Gastrocnemius medialis (tissue), 4 donors: ENCODE results near the gene CATSPERB. TPM values are rescaled to one million over a fixed set of nuclear protein-coding genes. Genes with fewer than 3 reads are reported as not detected.
"Not testable (repeated sequence)": the region's sequence is repeated elsewhere in the genome, so short reads cannot be mapped to it uniquely, and the experiment has no call there.

Experiments
- ATAC-seq, 2 donors: fragments of 150-250 bp; one replicate each; pipeline ENCODE4 v1.9.1; 2016
- DNase-seq, 2 donors: peaks; one replicate each; pipeline ENCODE4 v3.0.0-alpha.2; 2019
- H3K27ac ChIP-seq, 4 donors: fragments of 200-600 bp; sonication (generic); 1 replicate in 1 of 4; 2 replicates in 3 of 4; pipeline ENCODE4 v1.5.1; 2016 to 2018; ENCODE audit warnings: mild to moderate bottlenecking in 2 of 4, moderate library complexity in 1 of 4
- H3K27me3 ChIP-seq, 3 donors: fragments of 200-600 bp; sonication (generic) in 2 of 3; 1 replicate in 1 of 3; 2 replicates in 2 of 3; pipeline versions ENCODE4 v1.5.1 to v1.6.0; 2016 to 2019; ENCODE audit warnings: mild to moderate bottlenecking in 1 of 3, moderate library complexity in 1 of 3
- H3K36me3 ChIP-seq, 2 donors: fragments of 200-600 bp; sonication (generic) in 1 of 2; one replicate each; pipeline ENCODE4 v1.5.1; 2017 to 2018
- H3K4me1 ChIP-seq, 2 donors: fragments of 200-600 bp; sonication (generic) in 1 of 2; one replicate each; pipeline ENCODE4 v1.5.1; 2016 to 2017; ENCODE audit warnings: mild to moderate bottlenecking in 2 of 2
- H3K4me3 ChIP-seq, 4 donors: fragments of 200-600 bp; sonication (generic) in 3 of 4; 1 replicate in 1 of 4; 2 replicates in 3 of 4; pipeline ENCODE4 v1.5.1; 2016 to 2019; ENCODE audit warnings: mild to moderate bottlenecking in 2 of 4
- H3K9me3 ChIP-seq, 3 donors: fragments of 200-600 bp; sonication (generic) in 2 of 3; 1 replicate in 1 of 3; 2 replicates in 2 of 3; pipeline ENCODE4 v1.5.1; 2016 to 2019
- POLR2A ChIP-seq, 2 donors: fragments of 450-650 bp; IDR thresholded peaks; one replicate each; pipeline ENCODE4 v1.6.1; 2017; ENCODE audit warnings: antibody characterized with exemption in 2 of 2, mild to moderate bottlenecking in 2 of 2, moderate library complexity in 2 of 2
- in situ Hi-C, 4 donors: fragments of 200-750 bp; cut with MboI; loops; one replicate each; pipeline versions ENCODE4 v1.15.0 to v1.8.0; 2017; ENCODE audit warnings: low sequenced_read_pairs in 4 of 4
- intact Hi-C: fragments of 100-400 bp; cut with DNase I; formaldehyde crosslinking; loops from one replicate; pipeline ENCODE4 v1.15.1; 2023; ENCODE audit warnings: low total_unique reads
- total RNA-seq, 4 donors: library from RNA; depleted of rRNA; stranded (reverse); fragments of >200 nt; gene quantifications; one replicate each; pipeline versions ENCODE4 v1.1.0 to v1.2.3, GENCODE V29; 2016
- TF ChIP-seq, protein P1 (sequence below), 5 experiments: fragments of 450-650 bp in 3 of 5; fragments of 200-600 bp in 2 of 5; sonication (generic) in 2 of 5; IDR thresholded peaks in 4 of 5; conservative IDR thresholded peaks in 1 of 5; 1 replicate in 4 of 5; 2 replicates in 1 of 5; pipeline ENCODE4 v1.5.1; 2016 to 2019; ENCODE audit warnings: antibody characterized with exemption in 5 of 5, mild to moderate bottlenecking in 3 of 5, moderate library complexity in 3 of 5

CATSPERB gene
- total RNA-seq, 4 donors from 2014 or later = 0.20 to 0.24 TPM; not detected in 2

- no peaks in the 10 kb centered on the region for H3K27me3 ChIP-seq
- no peak for ATAC-seq
- in situ Hi-C loops = no loop called here
- DNase-seq = no peak
- H3K4me1 ChIP-seq = no peaks in the 10 kb centered on the region
- intact Hi-C loops = no loop called here
- H3K36me3 ChIP-seq = no peaks in the 10 kb centered on the region
- H3K9me3 ChIP-seq = no peaks in the 10 kb centered on the region
- no peak for TF ChIP-seq POLR2A (IDR thresholded peaks at IDR 0.05)
- TF ChIP-seq, protein P1, sequence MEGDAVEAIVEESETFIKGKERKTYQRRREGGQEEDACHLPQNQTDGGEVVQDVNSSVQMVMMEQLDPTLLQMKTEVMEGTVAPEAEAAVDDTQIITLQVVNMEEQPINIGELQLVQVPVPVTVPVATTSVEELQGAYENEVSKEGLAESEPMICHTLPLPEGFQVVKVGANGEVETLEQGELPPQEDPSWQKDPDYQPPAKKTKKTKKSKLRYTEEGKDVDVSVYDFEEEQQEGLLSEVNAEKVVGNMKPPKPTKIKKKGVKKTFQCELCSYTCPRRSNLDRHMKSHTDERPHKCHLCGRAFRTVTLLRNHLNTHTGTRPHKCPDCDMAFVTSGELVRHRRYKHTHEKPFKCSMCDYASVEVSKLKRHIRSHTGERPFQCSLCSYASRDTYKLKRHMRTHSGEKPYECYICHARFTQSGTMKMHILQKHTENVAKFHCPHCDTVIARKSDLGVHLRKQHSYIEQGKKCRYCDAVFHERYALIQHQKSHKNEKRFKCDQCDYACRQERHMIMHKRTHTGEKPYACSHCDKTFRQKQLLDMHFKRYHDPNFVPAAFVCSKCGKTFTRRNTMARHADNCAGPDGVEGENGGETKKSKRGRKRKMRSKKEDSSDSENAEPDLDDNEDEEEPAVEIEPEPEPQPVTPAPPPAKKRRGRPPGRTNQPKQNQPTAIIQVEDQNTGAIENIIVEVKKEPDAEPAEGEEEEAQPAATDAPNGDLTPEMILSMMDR (IDR thresholded peaks at IDR 0.05 in 4 of 5, conservative IDR thresholded peaks at IDR 0.05 in 1 of 5) = no peak
- H3K27ac ChIP-seq = no peak overlapping the region
- no peak overlapping the region for H3K4me3 ChIP-seq
These were observed 57.0 kb downstream of the CATSPERB start for GRCh38 chr14:91674911-91675310.

- H3K36me3 ChIP-seq = no peaks in the 10 kb centered on the region
- ATAC-seq (no peak), DNase-seq (no peak)
- intact Hi-C loops = no loop called here
- no peaks in the 10 kb centered on the region for H3K27me3 ChIP-seq
- in situ Hi-C loops = no loop called here
- TF ChIP-seq, protein P1 (IDR thresholded peaks at IDR 0.05 in 4 of 5, conservative IDR thresholded peaks at IDR 0.05 in 1 of 5) = no peak
- no peak for TF ChIP-seq POLR2A (IDR thresholded peaks at IDR 0.05)
- H3K4me1 ChIP-seq = no peaks in the 10 kb centered on the region
- no peaks in the 10 kb centered on the region for H3K9me3 ChIP-seq
- no peak overlapping the region for H3K4me3 ChIP-seq
- H3K27ac ChIP-seq = no peak overlapping the region
These were observed 62.0 kb downstream of the CATSPERB start for GRCh38 chr14:91669867-91670266.

DNA sequence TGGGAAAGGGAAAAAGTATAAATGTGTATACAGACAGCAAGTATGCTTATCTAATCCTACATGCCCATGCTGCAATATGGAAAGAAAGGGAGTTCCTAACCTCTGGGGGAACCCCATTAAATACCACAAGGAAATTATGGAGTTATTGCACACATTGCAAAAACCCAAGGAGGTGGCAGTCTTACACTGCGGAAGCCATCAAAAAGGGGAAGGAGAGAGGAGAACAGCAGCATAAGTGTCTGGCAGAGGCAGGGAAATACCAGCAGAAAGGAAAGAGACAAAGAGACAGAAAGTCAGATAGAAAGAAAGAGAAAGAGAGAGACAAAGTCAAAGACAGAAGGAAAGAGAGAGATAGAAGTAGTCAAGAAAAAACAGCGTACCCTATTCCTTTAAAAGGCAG is 64.8 kb downstream of the CATSPERB start:
- H3K4me1 ChIP-seq, H3K36me3 ChIP-seq, H3K4me3 ChIP-seq, ATAC-seq, DNase-seq, intact Hi-C loops, in situ Hi-C loops, H3K9me3 ChIP-seq, H3K27ac ChIP-seq, H3K27me3 ChIP-seq: not testable (repeated sequence)

DNA sequence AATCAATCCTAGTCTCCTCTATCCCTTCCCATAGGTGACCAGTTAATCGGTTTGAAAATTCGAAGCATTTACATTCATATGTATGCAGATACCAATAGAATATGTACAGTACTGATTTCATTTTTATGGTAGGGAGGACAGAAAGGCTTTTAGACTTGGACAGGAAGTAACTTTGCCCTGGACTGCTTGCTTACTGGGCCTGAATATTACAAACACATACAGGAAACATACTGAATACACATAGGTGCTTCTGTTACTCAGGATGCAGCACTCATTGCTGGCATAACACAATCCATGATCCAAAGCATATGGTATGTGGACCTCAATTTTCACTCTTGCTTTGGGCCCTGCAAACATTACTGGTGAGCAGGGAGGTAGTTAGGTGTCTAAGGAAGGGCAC is 71.1 kb downstream of the CATSPERB start:
- no peak for DNase-seq
- H3K27ac ChIP-seq = no peak overlapping the region
- no peaks in the 10 kb centered on the region for H3K4me1 ChIP-seq
- no peaks in the 10 kb centered on the region for H3K27me3 ChIP-seq
- ATAC-seq = no peak
- H3K36me3 ChIP-seq = no peaks in the 10 kb centered on the region
- H3K4me3 ChIP-seq = no peak overlapping the region
- TF ChIP-seq, protein P1 (IDR thresholded peaks at IDR 0.05 in 4 of 5, conservative IDR thresholded peaks at IDR 0.05 in 1 of 5) = no peak
- TF ChIP-seq POLR2A (IDR thresholded peaks at IDR 0.05) = no peak
- H3K9me3 ChIP-seq = no peaks in the 10 kb centered on the region
- in situ Hi-C loops (no loop called here), intact Hi-C loops (no loop called here)

DNA sequence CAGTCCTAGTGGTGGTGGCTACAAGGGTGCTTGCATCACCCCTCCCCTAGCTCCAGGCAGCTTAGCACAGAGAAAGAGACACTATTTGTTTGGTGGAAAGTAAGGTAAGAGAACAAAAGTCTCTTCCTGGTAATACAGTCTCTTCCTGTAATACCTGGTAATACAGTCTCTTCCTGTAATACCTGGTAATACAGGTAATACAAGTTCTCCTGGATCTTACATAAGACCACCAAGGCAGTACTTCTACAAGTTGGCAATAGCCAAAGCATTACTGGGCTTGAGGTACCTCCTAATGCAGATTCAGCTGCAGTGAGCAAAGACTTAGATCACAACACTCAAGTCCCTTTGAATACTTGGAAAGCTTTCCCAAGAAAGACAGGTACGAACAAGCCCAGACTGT is 77.0 kb downstream of the CATSPERB start:
- no peak for TF ChIP-seq POLR2A (IDR thresholded peaks at IDR 0.05)
- TF ChIP-seq, protein P1 (IDR thresholded peaks at IDR 0.05 in 4 of 5, conservative IDR thresholded peaks at IDR 0.05 in 1 of 5) = no peak
- no peaks in the 10 kb centered on the region for H3K4me1 ChIP-seq
- H3K9me3 ChIP-seq = no peaks in the 10 kb centered on the region
- H3K27me3 ChIP-seq = no peaks in the 10 kb centered on the region
- intact Hi-C loops (loop anchor here (5.0 kb wide), 1 partner anchor 257 kb away; no protein-coding TSS in a partner anchor), in situ Hi-C loops (loop anchor here in 2 of 4 donors (10.0 kb wide), 2 partner anchors 260 to 340 kb away; no protein-coding TSS in a partner anchor)
- H3K4me3 ChIP-seq = no peak overlapping the region
- no peak overlapping the region for H3K27ac ChIP-seq
- no peak for ATAC-seq
- no peaks in the 10 kb centered on the region for H3K36me3 ChIP-seq
- DNase-seq = no peak
